Karpas-422 (cell line): ENCODE results near the gene GAP43. TPM values are rescaled to one million over a fixed set of nuclear protein-coding genes. Genes with fewer than 3 reads are reported as not detected.

ENCODE experiments used
- DNase-seq: peaks from one replicate; pipeline ENCODE4 v3.0.0-alpha.2; 2015
- H2AFZ ChIP-seq: fragments of 200-600 bp; sonication (generic); 2 replicates; pipeline ENCODE4 v1.6.1; 2014; ENCODE audit warnings: antibody characterized with exemption, low read length, mixed read lengths
- H3K27ac ChIP-seq: fragments of 200-600 bp; sonication (generic); 2 replicates; pipeline ENCODE4 v1.5.1; 2014; ENCODE audit warnings: mild to moderate bottlenecking, low read length, moderate library complexity
- H3K27me3 ChIP-seq: fragments of 200-600 bp; sonication (generic); 2 replicates; pipeline ENCODE4 v1.6.1; 2014; ENCODE audit warnings: low read length, mixed read lengths
- H3K36me3 ChIP-seq: fragments of 200-600 bp; sonication (generic); 2 replicates; pipeline ENCODE4 v1.6.1; 2014; ENCODE audit warnings: low read length, mixed read lengths; ENCODE audit not compliant: insufficient read depth
- H3K4me1 ChIP-seq: fragments of 200-600 bp; sonication (generic); 2 replicates; pipeline ENCODE4 v1.6.1; 2014; ENCODE audit warnings: mild to moderate bottlenecking, low read length, mixed read lengths
- H3K4me2 ChIP-seq: fragments of 200-600 bp; sonication (generic); 2 replicates; pipeline ENCODE4 v1.6.1; 2014; ENCODE audit warnings: low read length, low read depth, mild to moderate bottlenecking; ENCODE audit not compliant: poor library complexity, severe bottlenecking
- H3K4me3 ChIP-seq: fragments of 200-600 bp; sonication (generic); 2 replicates; pipeline ENCODE4 v1.5.1; 2014; ENCODE audit warnings: mild to moderate bottlenecking, antibody characterized with exemption, low read length, mixed read lengths
- H3K79me2 ChIP-seq: fragments of 200-600 bp; sonication (generic); 2 replicates; pipeline ENCODE4 v1.6.1; 2014; ENCODE audit warnings: mild to moderate bottlenecking, low read length, mixed read lengths
- H3K9ac ChIP-seq: fragments of 200-600 bp; sonication (generic); 2 replicates; pipeline ENCODE4 v1.6.0; 2014; ENCODE audit warnings: low read length
- H3K9me2 ChIP-seq: fragments of 200-600 bp; sonication (generic), shearing (Covaris generic); replicated peaks from 2 replicates; pipeline ENCODE4 v1.6.0; 2014; ENCODE audit warnings: mild to moderate bottlenecking, low read length, moderate library complexity; ENCODE audit not compliant: insufficient read depth
- H3K9me3 ChIP-seq: fragments of 300-700, 200-600 bp; sonication (generic); 2 replicates; pipeline ENCODE4 v1.6.1; 2014; ENCODE audit warnings: low read length, mixed read lengths
- H4K20me1 ChIP-seq: fragments of 200-600 bp; sonication (generic); 2 replicates; pipeline ENCODE4 v1.6.1; 2014; ENCODE audit warnings: mild to moderate bottlenecking, antibody characterized with exemption, low read length, low read depth; ENCODE audit not compliant: insufficient read depth
- total RNA-seq: library from RNA; depleted of rRNA; stranded (reverse); fragments of >200 nt; shearing (Covaris generic); gene quantifications from 2 replicates; pipeline ENCODE4 v1.2.3, GENCODE V29; 2014; ENCODE audit warnings: low replicate concordance

The GAP43 gene
- total RNA-seq, 1 experiment from 2014 or later: not detected

DNA sequence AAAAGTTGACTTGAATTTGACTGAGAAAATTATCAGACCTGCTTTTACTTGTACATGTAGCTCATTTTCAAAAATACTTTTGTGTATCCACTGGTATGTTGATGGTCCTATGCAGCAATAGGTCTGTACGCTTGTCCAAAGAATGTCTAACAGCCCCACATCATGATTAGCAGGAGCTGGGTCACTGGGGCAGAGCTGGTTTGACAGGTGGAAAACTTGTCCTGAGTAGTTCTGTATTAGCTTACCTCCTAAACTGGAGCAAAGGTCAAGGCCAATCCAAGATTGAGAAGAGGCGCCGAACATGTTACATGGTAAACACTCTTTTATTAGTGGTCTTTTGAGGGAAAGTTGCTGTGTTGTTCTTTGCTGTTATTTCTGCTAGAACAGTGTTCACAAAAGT, 50.6 kb downstream of the GAP43 start:
- Histone ChIP-seq H3K27me3 (no peaks in the 10 kb centered on the region), H3K4me3 (no peak overlapping the region), H3K4me1 (no peaks in the 10 kb centered on the region), H3K4me2 (no peak overlapping the region), H4K20me1 (no peaks in the 10 kb centered on the region), H3K9me3 (no peaks in the 10 kb centered on the region), H3K27ac (no peak overlapping the region), H3K9ac (no peak overlapping the region), H3K36me3 (no peaks in the 10 kb centered on the region), H2AFZ (no peak overlapping the region), H3K9me2 (no peaks in the 10 kb centered on the region), H3K79me2 (no peaks in the 10 kb centered on the region)
- no peak for DNase-seq

DNA sequence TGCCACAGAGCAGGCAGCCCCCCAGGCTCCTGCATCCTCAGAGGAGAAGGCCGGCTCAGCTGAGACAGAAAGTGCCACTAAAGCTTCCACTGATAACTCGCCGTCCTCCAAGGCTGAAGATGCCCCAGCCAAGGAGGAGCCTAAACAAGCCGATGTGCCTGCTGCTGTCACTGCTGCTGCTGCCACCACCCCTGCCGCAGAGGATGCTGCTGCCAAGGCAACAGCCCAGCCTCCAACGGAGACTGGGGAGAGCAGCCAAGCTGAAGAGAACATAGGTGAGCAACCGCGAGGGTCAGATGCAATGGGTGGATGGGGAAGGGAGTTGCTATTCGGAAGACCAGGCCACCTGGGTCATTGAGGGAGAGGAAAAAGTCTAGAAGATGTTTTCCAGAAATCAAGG, 53.0 kb downstream of the GAP43 start:
- Histone ChIP-seq H3K4me1 (no peaks in the 10 kb centered on the region), H3K9ac (no peak overlapping the region), H3K36me3 (no peaks in the 10 kb centered on the region), H3K27me3 (no peaks in the 10 kb centered on the region), H3K79me2 (no peaks in the 10 kb centered on the region), H3K4me3 (no peak overlapping the region), H3K9me3 (no peaks in the 10 kb centered on the region), H2AFZ (no peak overlapping the region), H3K27ac (no peak overlapping the region), H4K20me1 (no peaks in the 10 kb centered on the region), H3K4me2 (no peak overlapping the region), H3K9me2 (no peaks in the 10 kb centered on the region)
- DNase-seq: no peak

DNA sequence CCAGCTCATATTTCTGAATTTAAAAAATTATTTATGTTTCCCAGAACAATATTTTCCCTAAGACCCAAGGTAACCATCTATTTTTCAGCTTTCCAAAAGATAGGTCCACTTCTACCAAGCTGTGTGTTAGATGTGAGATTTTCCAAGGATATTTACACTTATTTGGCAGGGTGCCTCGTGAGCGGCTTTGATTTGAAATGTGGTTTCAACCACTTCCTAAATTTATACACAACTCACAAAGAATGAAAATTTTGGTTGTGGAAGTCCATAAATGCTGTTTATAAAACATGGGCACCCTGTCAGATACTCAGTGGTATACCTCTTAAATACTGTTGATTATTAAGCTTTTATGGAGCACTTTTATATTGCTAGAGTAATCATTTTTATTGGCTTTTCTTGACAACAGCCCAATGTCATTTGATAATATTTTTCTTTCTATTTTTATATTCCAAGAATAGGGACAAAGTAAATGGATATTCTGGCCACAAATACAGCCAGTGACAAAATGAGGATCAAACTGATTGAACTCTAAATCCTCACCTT, 57.6 kb downstream of the GAP43 start:
- Histone ChIP-seq H3K4me2 (no peak overlapping the region), H3K79me2 (no peaks in the 10 kb centered on the region), H3K27ac (no peak overlapping the region), H3K4me3 (no peak overlapping the region), H3K9ac (no peak overlapping the region), H3K27me3 (no peaks in the 10 kb centered on the region), H3K36me3 (no peaks in the 10 kb centered on the region), H3K4me1 (no peaks in the 10 kb centered on the region), H3K9me2 (no peaks in the 10 kb centered on the region), H4K20me1 (no peaks in the 10 kb centered on the region), H3K9me3 (no peaks in the 10 kb centered on the region), H2AFZ (no peak overlapping the region)
- DNase-seq: no peak

- H3K9ac ChIP-seq: no peak overlapping the region
- H3K4me2 ChIP-seq: no peak overlapping the region
- no peaks in the 10 kb centered on the region for H3K27me3 ChIP-seq
- no peak overlapping the region for H2AFZ ChIP-seq
- H3K9me3 ChIP-seq: no peaks in the 10 kb centered on the region
- H3K4me3 ChIP-seq: no peak overlapping the region
- DNase-seq: no peak
- H4K20me1 ChIP-seq: no peaks in the 10 kb centered on the region
- no peaks in the 10 kb centered on the region for H3K9me2 ChIP-seq
- H3K36me3 ChIP-seq: no peaks in the 10 kb centered on the region
- no peaks in the 10 kb centered on the region for H3K79me2 ChIP-seq
- no peaks in the 10 kb centered on the region for H3K4me1 ChIP-seq
- no peak overlapping the region for H3K27ac ChIP-seq
Measured at GRCh38 chr3:115681736-115682135, 58.4 kb downstream of the GAP43 start.

DNA sequence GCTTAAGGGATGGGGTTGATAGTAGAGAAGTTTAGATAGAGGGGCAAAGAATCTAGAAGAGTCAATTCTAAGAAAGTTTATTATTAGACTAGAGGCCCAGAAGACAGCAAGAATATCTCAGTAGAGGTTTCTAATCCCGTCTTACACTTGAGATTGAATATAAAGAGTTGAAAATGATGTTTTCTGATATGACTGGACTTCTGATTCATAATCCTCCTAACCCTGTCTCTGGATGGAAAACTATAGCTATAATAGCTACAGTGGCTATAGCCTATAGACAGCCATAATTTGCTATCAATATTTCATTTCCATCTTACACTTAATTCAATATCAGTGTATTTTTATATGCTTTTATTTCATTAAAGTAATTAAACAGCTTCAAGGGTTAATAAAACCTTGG, 60.0 kb downstream of the GAP43 start:
- H3K9me2 ChIP-seq: no peaks in the 10 kb centered on the region
- no peaks in the 10 kb centered on the region for H3K36me3 ChIP-seq
- H3K9me3 ChIP-seq: no peaks in the 10 kb centered on the region
- DNase-seq: no peak
- no peaks in the 10 kb centered on the region for H3K27me3 ChIP-seq
- H3K9ac ChIP-seq: no peak overlapping the region
- H2AFZ ChIP-seq: no peak overlapping the region
- no peaks in the 10 kb centered on the region for H4K20me1 ChIP-seq
- no peaks in the 10 kb centered on the region for H3K4me1 ChIP-seq
- H3K4me2 ChIP-seq: no peak overlapping the region
- H3K4me3 ChIP-seq: no peak overlapping the region
- H3K27ac ChIP-seq: no peak overlapping the region
- H3K79me2 ChIP-seq: no peaks in the 10 kb centered on the region

DNA sequence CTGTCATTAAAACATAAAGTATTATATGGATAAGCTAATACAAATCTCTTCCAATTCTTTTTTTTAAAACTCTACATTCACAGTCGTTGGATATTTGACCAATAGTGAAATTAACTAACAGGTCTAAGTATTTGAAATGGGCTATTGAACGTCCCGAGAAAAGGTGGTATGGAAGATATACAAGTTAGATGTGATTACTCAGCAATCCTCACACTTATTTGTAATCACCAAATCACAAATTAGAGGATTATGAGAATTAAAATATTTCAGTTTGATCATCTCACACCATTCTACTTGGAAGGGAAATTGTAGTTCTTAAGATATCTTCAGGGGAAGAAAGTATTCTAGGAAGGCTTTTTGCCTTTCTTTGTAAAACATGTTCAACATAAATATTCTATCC, 60.5 kb downstream of the GAP43 start:
- no peak overlapping the region for H3K4me3 ChIP-seq
- H2AFZ ChIP-seq: no peak overlapping the region
- no peaks in the 10 kb centered on the region for H3K36me3 ChIP-seq
- no peaks in the 10 kb centered on the region for H3K9me3 ChIP-seq
- no peak overlapping the region for H3K27ac ChIP-seq
- no peaks in the 10 kb centered on the region for H3K4me1 ChIP-seq
- H3K9ac ChIP-seq: no peak overlapping the region
- H3K79me2 ChIP-seq: no peaks in the 10 kb centered on the region
- DNase-seq: no peak
- H4K20me1 ChIP-seq: no peaks in the 10 kb centered on the region
- no peak overlapping the region for H3K4me2 ChIP-seq
- H3K9me2 ChIP-seq: no peaks in the 10 kb centered on the region
- no peaks in the 10 kb centered on the region for H3K27me3 ChIP-seq

DNA sequence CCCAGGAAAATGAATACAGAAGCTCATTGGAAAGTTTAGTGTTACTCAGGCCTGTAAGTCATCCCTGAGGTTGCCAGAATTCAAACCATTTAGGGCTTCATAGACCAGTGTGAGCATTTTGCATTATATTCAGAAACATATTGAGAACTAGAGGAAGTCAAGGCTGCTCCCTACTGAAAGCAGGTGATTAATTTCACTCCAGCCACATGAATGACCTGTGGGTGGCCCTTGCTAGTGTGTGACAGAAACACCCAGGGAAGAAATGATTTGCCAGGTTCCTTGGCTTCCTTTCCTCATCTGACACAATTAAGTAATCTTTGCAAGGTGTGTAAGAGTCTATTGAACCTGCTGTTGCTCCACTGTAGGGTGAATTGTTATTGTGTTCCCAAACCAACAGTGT, 61.8 kb downstream of the GAP43 start:
- Histone ChIP-seq H4K20me1 (no peaks in the 10 kb centered on the region), H3K9ac (no peak overlapping the region), H3K4me1 (no peaks in the 10 kb centered on the region), H3K4me3 (no peak overlapping the region), H3K9me2 (no peaks in the 10 kb centered on the region), H3K79me2 (no peaks in the 10 kb centered on the region), H3K4me2 (no peak overlapping the region), H3K36me3 (no peaks in the 10 kb centered on the region), H3K27ac (no peak overlapping the region), H3K27me3 (no peaks in the 10 kb centered on the region), H3K9me3 (no peaks in the 10 kb centered on the region), H2AFZ (no peak overlapping the region)
- no peak for DNase-seq

DNA sequence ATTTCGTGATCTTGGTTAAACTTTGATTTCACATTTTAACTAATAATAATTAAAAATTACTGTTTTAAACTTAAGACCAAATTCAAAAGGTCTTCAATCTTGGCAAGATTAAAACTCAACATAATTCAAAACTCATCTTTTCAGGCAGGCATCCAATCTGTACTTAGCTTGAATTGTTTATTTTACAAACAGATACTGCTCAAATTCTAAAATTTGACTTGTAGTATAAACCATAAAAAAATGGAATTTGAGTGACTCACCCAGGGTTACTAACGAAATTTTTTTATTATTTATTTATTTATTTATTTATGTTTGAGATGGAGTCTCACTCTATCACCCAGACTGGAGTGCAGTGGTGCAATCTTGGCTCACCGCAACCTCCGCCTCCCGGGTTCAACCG, 64.4 kb downstream of the GAP43 start:
- Histone ChIP-seq H3K36me3 (no peaks in the 10 kb centered on the region), H3K4me2 (no peak overlapping the region), H3K9me2 (no peaks in the 10 kb centered on the region), H3K27ac (no peak overlapping the region), H3K9ac (no peak overlapping the region), H4K20me1 (no peaks in the 10 kb centered on the region), H3K4me3 (no peak overlapping the region), H3K27me3 (no peaks in the 10 kb centered on the region), H3K9me3 (no peaks in the 10 kb centered on the region), H3K79me2 (no peaks in the 10 kb centered on the region), H2AFZ (no peak overlapping the region), H3K4me1 (no peaks in the 10 kb centered on the region)
- no peak for DNase-seq

- no peak overlapping the region for H2AFZ ChIP-seq
- no peak overlapping the region for H3K27ac ChIP-seq
- no peaks in the 10 kb centered on the region for H3K27me3 ChIP-seq
- no peak for DNase-seq
- no peaks in the 10 kb centered on the region for H3K9me2 ChIP-seq
- no peaks in the 10 kb centered on the region for H4K20me1 ChIP-seq
- H3K9me3 ChIP-seq: no peaks in the 10 kb centered on the region
- no peaks in the 10 kb centered on the region for H3K79me2 ChIP-seq
- H3K9ac ChIP-seq: no peak overlapping the region
- H3K4me1 ChIP-seq: no peaks in the 10 kb centered on the region
- H3K4me2 ChIP-seq: no peak overlapping the region
- no peak overlapping the region for H3K4me3 ChIP-seq
- no peaks in the 10 kb centered on the region for H3K36me3 ChIP-seq
Measured at GRCh38 chr3:115688418-115688817, 65.1 kb downstream of the GAP43 start.
